Heart right ventricle (tissue), 16 donors: ENCODE data around the gene ZNF408. TPM values are rescaled to one million over a fixed set of nuclear protein-coding genes. Genes with fewer than 3 reads are reported as not detected.
"Not testable (repeated sequence)": the region's sequence is repeated elsewhere in the genome, so short reads cannot be mapped to it uniquely, and the experiment has no call there.

ENCODE experiments used
- ATAC-seq, 8 donors: fragments of 200-7000 bp; cut with Tn5 transposase; one replicate each; pipeline ENCODE4 v1.9.1; 2020; ENCODE audit warnings: mild to moderate bottlenecking in 8 of 8, moderate library complexity in 8 of 8, moderate number of reproducible peaks in 1 of 8
- DNase-seq, 2 donors: peaks; one replicate each; pipeline ENCODE4 v3.0.0-alpha.2; 2020
- H3K27ac ChIP-seq, 10 donors: fragments of 200-600 bp; sonication (generic) in 2 of 10; one replicate each; pipeline versions ENCODE4 v1.5.0 to v1.8.0; 2020 to 2022; ENCODE audit warnings: mild to moderate bottlenecking in 3 of 10
- H3K27me3 ChIP-seq, 7 donors: fragments of 200-600 bp; one replicate each; pipeline ENCODE4 v1.8.0; 2021 to 2022; ENCODE audit warnings: mild to moderate bottlenecking in 2 of 7
- H3K36me3 ChIP-seq, 9 donors: fragments of 200-600 bp; sonication (generic) in 1 of 9; one replicate each; pipeline versions ENCODE4 v1.5.0 to v1.8.0; 2020 to 2022; ENCODE audit warnings: mild to moderate bottlenecking in 2 of 9
- H3K4me1 ChIP-seq, 9 donors: fragments of 200-600 bp; sonication (generic) in 1 of 9; one replicate each; pipeline versions ENCODE4 v1.5.0 to v1.8.0; 2020 to 2022; ENCODE audit warnings: mild to moderate bottlenecking in 4 of 9
- H3K4me3 ChIP-seq, 10 donors: fragments of 200-600 bp; sonication (generic) in 2 of 10; one replicate each; pipeline versions ENCODE4 v1.5.0 to v1.8.0; 2020 to 2022; ENCODE audit warnings: mild to moderate bottlenecking in 7 of 10, moderate library complexity in 2 of 10
- H3K9me3 ChIP-seq, 11 donors: fragments of 200-600 bp in 10 of 11; sonication (generic) in 2 of 11; one replicate each; pipeline versions ENCODE4 v1.5.0 to v1.8.0; 2013 to 2022; ENCODE audit warnings: mild to moderate bottlenecking in 2 of 11, control low read depth in 1 of 11, moderate library complexity in 1 of 11
- CTCF ChIP-seq, 9 donors: fragments of 200-600 bp; sonication (generic) in 2 of 9; IDR thresholded peaks; one replicate each; pipeline versions ENCODE4 v1.5.0 to v1.8.0; 2021 to 2022; ENCODE audit warnings: antibody characterized with exemption in 9 of 9, mild to moderate bottlenecking in 5 of 9, moderate library complexity in 1 of 9
- WGBS, 2 donors: extraction: QIAGEN DNeasy Blood & Tissue Kit; methylation state at CpG; one replicate each; pipeline ENCODE4 v1.1.7; 2013; ENCODE audit warnings: inconsistent platforms in 1 of 2; 5-methylcytosine and 5-hydroxymethylcytosine counted together
- intact Hi-C, 10 donors: fragments of 100-400 bp; cut with DNase I; formaldehyde crosslinking; loops; one replicate each; pipeline versions ENCODE4 v1.11.1 to v1.14.2; 2022
- polyA plus RNA-seq, 2 donors: library from polyadenylated mRNA; stranded (reverse); fragments of 200-250 nt; gene quantifications; one replicate each; pipeline ENCODE4 v1.2.3, GENCODE V29; 2013
- total RNA-seq, 10 donors: library from RNA; stranded (reverse); fragmentation: NEBNext Ultra II Directional in 3 of 10; extraction: Animal tissue kit (Norgen Biotek cat#: 25700) in 3 of 10; gene quantifications; one replicate each; pipeline versions ENCODE4 v1.2.1 to v1.2.4, GENCODE V29; 2021 to 2023
- donor health status: Arrhythmogenic right ventricular cardiomyopathy.
- donor health status: ischemic (EF 13 %, LVEDD 7.1; RV severe dilation, severe dysfunction).
- donor health status: healthy with polysubstance abuse.
- donor health status: DM: no; HTN: yes; CAD: no.
- donor health status: DM: no; HTN: no; CAD: no.
- donor health status: ischemic (EF 25% LVEDD 6.9; RV normal size, moderate dysfunction).
- donor health status: ischemic (EF 25% LVEDD 5.7; RV mildly dilated, moderate dysfunction).
- donor health status: healthy.
- donor health status: DM: yes; HTN: yes; CAD: no.
- donor health status: Ischemic cardiomyopathy.
- donor health status: ischemic (EF 35%, LVEDD 5.7; RV mildly dilated, moderate dysfunction).
- donor health status: nonischemic (EF 11% LVEDD 7.7; RV severe dilation, severe dysfunction).
- donor health status: DM: yes; HTN: yes; CAD: no.
- donor health status: PGD.
- donor health status: ischemic (EF 29% LVEDD 5.4; RV normal size, mild dysfunction).
- donor health status: nonischemic (EF 23%, LVEDD 6.1; RV moderate dilation, normal function).

ZNF408 gene
- total and polyA plus RNA-seq, 12 donors, result 5.0 to 8.9 (median 6.7) TPM

DNA sequence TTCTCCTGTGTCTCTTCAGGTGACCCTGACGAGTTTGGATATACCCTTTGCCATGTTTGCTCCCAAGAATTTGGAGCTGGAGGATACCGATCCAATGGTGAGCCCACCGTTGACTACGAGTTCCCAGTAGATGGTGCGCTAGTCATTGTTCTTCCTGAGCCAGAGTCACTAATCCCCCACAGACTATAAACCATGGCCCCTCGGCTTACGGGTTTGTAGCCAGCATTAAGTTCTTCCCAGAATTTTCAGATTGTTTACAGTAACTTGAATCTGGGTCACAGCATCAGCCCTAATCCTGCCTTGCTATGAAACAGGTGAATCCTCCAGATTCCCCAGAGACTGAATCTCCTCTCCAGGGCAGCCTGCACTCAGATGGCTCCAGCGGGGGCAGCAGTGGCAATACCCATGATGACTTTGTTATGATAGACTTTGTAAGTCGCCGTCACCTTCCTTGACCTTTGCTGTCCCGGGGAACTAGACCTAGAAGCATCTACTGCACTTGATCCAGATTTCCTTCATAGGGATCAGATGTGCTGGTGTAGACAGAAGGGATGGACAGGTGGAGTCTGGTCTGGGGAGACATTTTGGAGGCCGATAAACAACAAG lies 32.2 kb upstream of the ZNF408 start:
- Histone ChIP-seq H3K27me3 (no peaks in the 10 kb centered on the region), H3K27ac (peak overlapping the region in 5 of 10 donors; percentile 58 to 77 (median 76)), H3K9me3 (no peaks in the 10 kb centered on the region), H3K4me1 (peaks cover 10 to 80% (median 46%) of the 10 kb centered on the region in 9 donors), H3K36me3 (peaks cover 0 to 100% (median 44%) of the 10 kb centered on the region in 9 donors), H3K4me3 (no peak overlapping the region)
- no peak for TF ChIP-seq CTCF (IDR thresholded peaks at IDR 0.05)
- DNase-seq (no peak), ATAC-seq (no peak)
- WGBS, 2 donors, result 95 to 96% methylated on average over 12 of the region's 12 CpGs
- intact Hi-C loops, result loop anchor here in 1 of 10 donors (5.0 kb wide), 1 partner anchor 51 kb away; the partner anchor contains the start of genes ATG13 and HARBI1

GRCh38 chr11:46669711-46670139 lies 31.1 kb upstream of the ZNF408 start:
- Histone ChIP-seq H3K36me3 (peaks cover 0 to 95% (median 42%) of the 10 kb centered on the region in 9 donors), H3K27ac (peak overlapping the region in 7 of 10 donors; percentile 9 to 88 (median 25)), H3K9me3 (no peaks in the 10 kb centered on the region), H3K4me1 (peaks cover 20 to 80% (median 48%) of the 10 kb centered on the region in 9 donors), H3K27me3 (no peaks in the 10 kb centered on the region), H3K4me3 (no peak overlapping the region)
- 56 to 58% methylated on average over 3 of the region's 3 CpGs for WGBS, 2 donors
- intact Hi-C loops, result loop anchor here in 1 of 10 donors (5.0 kb wide), 1 partner anchor 52 kb away; the partner anchor contains the start of genes ATG13 and HARBI1
- ATAC-seq (peak in 2 of 8 donors; percentile 19 to 28), DNase-seq (no peak)
- TF ChIP-seq CTCF (IDR thresholded peaks at IDR 0.05), result peak in 7 of 9 donors; percentile 27 to 53 (median 39)

GRCh38 chr11:46670521-46670920 lies 30.3 kb upstream of the ZNF408 start:
- ATAC-seq, H3K9me3 ChIP-seq, H3K4me3 ChIP-seq, DNase-seq, intact Hi-C loops, H3K27me3 ChIP-seq: not testable (repeated sequence)
- 89 to 96% methylated on average over 3 of the region's 3 CpGs for WGBS, 2 donors
- H3K4me1 ChIP-seq, result peaks cover 25 to 80% (median 50%) of the 10 kb centered on the region in 9 donors
- H3K27ac ChIP-seq, result peak overlapping the region in 6 of 10 donors; percentile 18 to 88 (median 49)
- peaks cover 0 to 87% (median 36%) of the 10 kb centered on the region in 9 donors for H3K36me3 ChIP-seq

- intact Hi-C loops, result no loop called here
- Histone ChIP-seq H3K4me1 (peaks cover 18 to 81% (median 50%) of the 10 kb centered on the region in 9 donors), H3K27ac (peak overlapping the region in 6 of 10 donors; percentile 23 to 88 (median 80)), H3K4me3 (no peak overlapping the region), H3K36me3 (peaks cover 0 to 85% (median 31%) of the 10 kb centered on the region in 9 donors), H3K27me3 (no peaks in the 10 kb centered on the region), H3K9me3 (no peaks in the 10 kb centered on the region)
- 90 to 91% methylated on average over 10 of the region's 10 CpGs for whole genome bisulfite sequencing, 2 donors
- DNase-seq, result no peak
- no peak for ATAC-seq
- TF ChIP-seq CTCF (IDR thresholded peaks at IDR 0.05), result no peak
These were observed 28.9 kb upstream of the ZNF408 start for GRCh38 chr11:46671958-46672315.

DNA sequence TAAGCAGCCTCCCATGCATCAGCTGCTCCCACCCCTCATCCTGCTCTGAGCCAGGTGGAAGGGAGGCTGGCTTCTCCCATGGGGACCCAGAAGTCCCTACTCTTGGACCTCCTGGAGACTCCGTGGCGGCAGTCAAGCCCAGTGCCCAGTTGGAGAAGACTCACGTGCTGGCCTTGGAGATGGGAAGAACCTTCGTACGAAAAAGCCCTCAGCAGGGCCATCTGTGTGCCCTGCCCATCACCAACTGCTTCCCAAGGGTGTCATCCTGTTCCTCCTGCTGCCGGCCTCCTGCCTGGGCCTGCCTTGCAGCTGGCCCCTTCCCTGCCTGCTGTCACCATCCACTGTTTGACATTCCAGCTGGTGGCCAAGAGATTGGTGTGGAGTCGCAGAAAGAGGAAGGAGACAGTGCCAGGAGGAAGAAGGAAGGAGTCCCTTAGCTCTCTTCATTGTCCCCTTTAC lies 28.4 kb upstream of the ZNF408 start:
- intact Hi-C loops, result no loop called here
- Histone ChIP-seq H3K9me3 (no peaks in the 10 kb centered on the region), H3K4me1 (peaks cover 13 to 83% (median 50%) of the 10 kb centered on the region in 9 donors), H3K4me3 (no peak overlapping the region), H3K36me3 (peaks cover 0 to 85% (median 31%) of the 10 kb centered on the region in 9 donors), H3K27ac (peak overlapping the region in 7 of 10 donors; percentile 73 to 88 (median 83)), H3K27me3 (no peaks in the 10 kb centered on the region)
- 71 to 78% methylated on average over 6 of the region's 7 CpGs for WGBS, 2 donors
- ATAC-seq, result no peak
- no peak for TF ChIP-seq CTCF (IDR thresholded peaks at IDR 0.05)
- no peak for DNase-seq
